Choroid plexus epithelial cell (primary cell): ENCODE data around the gene FREM2.

Experiments used
- DNase-seq: peaks from one replicate; pipeline ENCODE4 v3.0.0-alpha.2; 2010; ENCODE audit warnings: low read depth
- H3K4me3 ChIP-seq: 2 replicates; pipeline ENCODE4 v1.5.1; 2011; ENCODE audit warnings: low read depth, mild to moderate bottlenecking, control low read depth, low read length, moderate library complexity
- CTCF ChIP-seq: conservative IDR thresholded peaks from 2 replicates; pipeline ENCODE4 v1.5.1; 2011; ENCODE audit warnings: low read depth, mild to moderate bottlenecking, control low read depth, inconsistent platforms, low read length, moderate library complexity

Gene FREM2

GRCh38 chr13:38687246-38688229 lies 661 bp downstream of the FREM2 start:
- peak overlapping the region; percentile 38 for H3K4me3 ChIP-seq
- no peak for TF ChIP-seq CTCF
- DNase-seq = peak; percentile 13

GRCh38 chr13:38688674-38689073 lies 1.8 kb downstream of the FREM2 start:
- TF ChIP-seq CTCF = no peak
- DNase-seq = no peak
- no peak overlapping the region for H3K4me3 ChIP-seq

GRCh38 chr13:38690231-38690630 lies 3.4 kb downstream of the FREM2 start:
- no peak for TF ChIP-seq CTCF
- DNase-seq = no peak
- H3K4me3 ChIP-seq = no peak overlapping the region

GRCh38 chr13:38693168-38693567 lies 6.3 kb downstream of the FREM2 start:
- TF ChIP-seq CTCF = no peak
- H3K4me3 ChIP-seq = no peak overlapping the region
- no peak for DNase-seq

GRCh38 chr13:38693641-38694040 lies 6.8 kb downstream of the FREM2 start:
- DNase-seq = no peak
- TF ChIP-seq CTCF = no peak

GRCh38 chr13:38697197-38697596 lies 10.3 kb downstream of the FREM2 start:
- H3K4me3 ChIP-seq = no peak overlapping the region
- no peak for TF ChIP-seq CTCF
- DNase-seq = no peak

More at GRCh38 chr13:38693641-38694040, 6.8 kb downstream of the FREM2 start:
- no peak overlapping the region for H3K4me3 ChIP-seq
